Mesendoderm (in vitro differentiated cells): ENCODE results near the gene SLC2A10.
"Not testable (repeated sequence)": the region's sequence is repeated elsewhere in the genome, so short reads cannot be mapped to it uniquely, and the experiment has no call there.

Experiments
- DNase-seq: peaks from one replicate; pipeline ENCODE4 v3.0.0; 2013
- H2AK5ac ChIP-seq: 2 replicates; pipeline ENCODE4 v1.6.1; 2013; ENCODE audit warnings: low read length, inconsistent platforms
- H2BK120ac ChIP-seq: 2 replicates; pipeline ENCODE4 v1.6.1; 2013; ENCODE audit warnings: low read depth, mild to moderate bottlenecking, low read length, moderate library complexity, mixed read lengths
- H2BK15ac ChIP-seq: replicated peaks from 2 replicates; pipeline ENCODE4 v1.6.1; 2013; ENCODE audit warnings: low read depth, mild to moderate bottlenecking, moderate library complexity
- H2BK5ac ChIP-seq: 2 replicates; pipeline ENCODE4 v1.6.1; 2013; ENCODE audit warnings: low read length, inconsistent platforms
- H3K18ac ChIP-seq: 2 replicates; pipeline ENCODE4 v1.6.1; 2013; ENCODE audit warnings: mild to moderate bottlenecking, low read length, mixed read lengths
- H3K23ac ChIP-seq: one replicate; pipeline ENCODE4 v1.6.1; 2013; ENCODE audit warnings: low read length
- H3K27ac ChIP-seq: 2 replicates; pipeline ENCODE4 v1.5.1; 2013; ENCODE audit warnings: low read depth, mild to moderate bottlenecking, inconsistent platforms, low read length, moderate library complexity
- H3K27me3 ChIP-seq: 2 replicates; pipeline ENCODE4 v1.6.1; 2013; ENCODE audit warnings: low read length, control low read depth, mild to moderate bottlenecking, inconsistent platforms; ENCODE audit not compliant: insufficient read depth, poor library complexity
- H3K36me3 ChIP-seq: 2 replicates; pipeline ENCODE4 v1.6.1; 2013; ENCODE audit warnings: low read length, inconsistent platforms; ENCODE audit not compliant: control insufficient read depth, insufficient read depth
- H3K4ac ChIP-seq: one replicate; pipeline ENCODE4 v1.6.1; 2013; ENCODE audit warnings: low read depth, mild to moderate bottlenecking, low read length, moderate library complexity
- H3K4me1 ChIP-seq: 2 replicates; pipeline ENCODE4 v1.6.1; 2013; ENCODE audit warnings: low read depth, low read length, inconsistent platforms; ENCODE audit not compliant: control insufficient read depth
- H3K4me2 ChIP-seq: 2 replicates; pipeline ENCODE4 v1.6.1; 2013; ENCODE audit warnings: low read length
- H3K4me3 ChIP-seq: 2 replicates; pipeline ENCODE4 v1.5.1; 2013; ENCODE audit warnings: mild to moderate bottlenecking, low read length
- H3K56ac ChIP-seq: one replicate; pipeline ENCODE4 v1.6.1; 2013; ENCODE audit warnings: low read length
- H3K79me1 ChIP-seq: 2 replicates; pipeline ENCODE4 v1.6.1; 2013; ENCODE audit warnings: low read length, inconsistent platforms
- H3K79me2 ChIP-seq: 2 replicates; pipeline ENCODE4 v1.6.1; 2013; ENCODE audit warnings: mild to moderate bottlenecking, low read length; ENCODE audit not compliant: control insufficient read depth, insufficient read depth
- H3K9ac ChIP-seq: 2 replicates; pipeline ENCODE4 v1.6.1; 2013; ENCODE audit warnings: low read length, inconsistent platforms
- H4K5ac ChIP-seq: one replicate; pipeline ENCODE4 v1.6.1; 2013; ENCODE audit warnings: low read length
- H4K8ac ChIP-seq: one replicate; pipeline ENCODE4 v1.6.1; 2013; ENCODE audit warnings: low read depth, mild to moderate bottlenecking, control low read depth, low read length, moderate library complexity
- WGBS: extraction: QIAGEN DNeasy Blood & Tissue Kit; methylation state at CpG from one replicate; pipeline ENCODE4 v1.1.7; 2013; ENCODE audit warnings: low lambda C conversion rate, missing lambda C conversion rate; ENCODE audit not compliant: insufficient coverage; ENCODE audit errors: extremely low coverage; 5-methylcytosine and 5-hydroxymethylcytosine counted together

SLC2A10 gene

DNA sequence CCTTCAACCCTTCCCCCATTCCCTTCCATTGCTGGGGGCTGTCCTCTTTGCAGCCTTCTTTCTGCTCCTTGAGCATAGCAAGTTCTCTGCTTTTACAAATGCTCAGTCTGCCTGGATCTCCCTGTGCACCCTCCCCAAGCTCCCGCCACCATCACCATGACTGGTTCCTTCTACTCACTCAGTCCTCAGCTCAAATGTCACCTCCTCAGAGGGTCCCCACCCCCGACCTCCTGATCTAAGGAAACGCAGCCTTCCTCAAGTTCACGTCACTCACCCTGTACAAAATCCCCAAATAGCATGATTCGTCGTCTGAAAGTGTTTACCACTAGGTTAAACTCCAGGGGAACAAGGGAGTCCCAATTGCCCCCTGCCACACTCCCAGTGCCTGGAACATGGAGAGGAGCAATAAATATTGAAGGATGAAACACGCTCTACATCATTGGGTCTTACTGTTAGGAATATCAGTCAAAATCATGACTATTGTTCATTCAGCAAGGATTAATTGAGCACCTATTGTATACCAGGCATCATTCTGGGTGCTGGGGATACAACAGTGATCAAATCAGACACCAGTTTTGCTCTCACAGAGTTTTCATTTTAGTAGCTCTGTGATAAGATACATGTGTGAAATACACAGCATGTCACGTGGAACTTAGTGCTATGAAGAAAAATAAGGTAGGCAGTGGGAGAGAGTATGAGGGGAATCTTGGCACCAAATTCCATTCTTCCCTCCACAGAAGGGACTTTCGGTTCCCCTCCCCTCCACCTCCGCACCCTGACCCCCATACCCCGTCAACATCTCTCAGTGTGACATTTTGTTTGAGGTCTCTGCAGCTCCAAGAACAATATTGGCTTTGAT, 35.8 kb upstream of the SLC2A10 start:
- H4K5ac ChIP-seq, result no peak overlapping the region

DNA sequence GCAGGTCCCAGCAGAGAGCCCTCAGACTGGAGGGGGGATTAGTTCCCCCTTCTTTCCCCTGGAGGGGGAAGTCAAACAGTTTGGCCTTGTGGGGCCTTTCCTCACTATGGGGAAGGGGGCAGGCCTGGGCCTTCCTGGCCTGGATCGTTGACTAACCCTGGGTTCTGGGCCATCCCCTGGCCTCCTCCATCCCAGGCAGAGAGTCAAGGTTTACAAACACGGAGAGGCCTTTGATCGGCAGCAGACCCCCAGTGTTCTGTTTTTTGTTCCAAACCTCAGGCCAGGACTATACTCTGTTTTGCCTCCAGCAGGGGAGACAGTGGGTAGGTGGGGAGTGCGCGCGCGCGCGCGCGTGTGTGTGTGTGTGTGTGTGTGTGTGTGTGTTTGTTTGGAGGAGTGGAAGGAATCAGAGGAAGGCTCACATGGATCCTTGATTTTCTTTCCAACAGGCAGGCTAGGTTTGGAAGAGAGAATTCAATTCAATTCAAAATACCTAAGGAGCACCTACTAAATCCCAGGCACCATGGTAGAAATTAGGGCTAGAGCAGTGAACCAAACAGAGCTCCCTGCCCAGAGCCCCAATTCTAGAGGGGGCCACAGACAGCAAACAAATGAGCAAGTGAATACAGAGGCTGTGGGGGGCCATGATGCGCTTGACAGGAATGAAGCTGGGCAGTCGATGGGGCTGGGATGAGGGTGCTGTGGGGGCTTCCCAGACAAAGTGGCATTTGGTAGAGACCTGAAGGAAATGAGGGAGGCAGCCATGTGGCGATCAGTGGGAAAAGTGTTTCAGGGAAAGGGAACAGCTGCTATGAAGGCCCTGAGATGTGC, 35.0 kb upstream of the SLC2A10 start:
- no peak overlapping the region for H3K9ac ChIP-seq
- H2BK15ac ChIP-seq, result no peak overlapping the region
- H2BK120ac ChIP-seq, result no peak overlapping the region
- H3K27ac ChIP-seq, result no peak overlapping the region
- no peak overlapping the region for H2BK5ac ChIP-seq
- no peak overlapping the region for H3K23ac ChIP-seq
- H3K79me1 ChIP-seq, result no peaks in the 10 kb centered on the region
- no peaks in the 10 kb centered on the region for H3K79me2 ChIP-seq
- H3K36me3 ChIP-seq, result no peaks in the 10 kb centered on the region
- no peak overlapping the region for H2AK5ac ChIP-seq
- WGBS, result no CpG with 5 or more reads among the region's 14 CpGs
- peak; percentile 15 for DNase-seq
- no peak overlapping the region for H3K18ac ChIP-seq
- H3K4ac ChIP-seq, result no peak overlapping the region
- peak overlapping the region; percentile 15 for H3K56ac ChIP-seq
- no peaks in the 10 kb centered on the region for H3K4me1 ChIP-seq
- H3K4me2 ChIP-seq, result no peak overlapping the region
- no peaks in the 10 kb centered on the region for H3K27me3 ChIP-seq
- no peak overlapping the region for H4K8ac ChIP-seq
- no peak overlapping the region for H4K5ac ChIP-seq
- H3K4me3 ChIP-seq, result no peak overlapping the region

More for the DNA sequence above, 35.8 kb upstream of the SLC2A10 start:
- DNase-seq, result no peak
- no peak overlapping the region for H3K4me3 ChIP-seq
- H3K18ac ChIP-seq, result no peak overlapping the region
- no peak overlapping the region for H3K9ac ChIP-seq
- H2BK5ac ChIP-seq, result no peak overlapping the region
- H3K27me3 ChIP-seq, result no peaks in the 10 kb centered on the region
- H3K56ac ChIP-seq, result no peak overlapping the region
- no peak overlapping the region for H4K8ac ChIP-seq
- H3K4me2 ChIP-seq, result no peak overlapping the region
- no peaks in the 10 kb centered on the region for H3K36me3 ChIP-seq
- no CpG with 5 or more reads among the region's 11 CpGs for WGBS
- no peak overlapping the region for H2BK15ac ChIP-seq
- no peak overlapping the region for H3K23ac ChIP-seq
- H3K27ac ChIP-seq, result no peak overlapping the region
- H3K4me1 ChIP-seq, result no peaks in the 10 kb centered on the region
- H3K79me1 ChIP-seq, result no peaks in the 10 kb centered on the region
- no peak overlapping the region for H2AK5ac ChIP-seq
- H3K79me2 ChIP-seq, result no peaks in the 10 kb centered on the region
- no peak overlapping the region for H3K4ac ChIP-seq
- no peak overlapping the region for H2BK120ac ChIP-seq

DNA sequence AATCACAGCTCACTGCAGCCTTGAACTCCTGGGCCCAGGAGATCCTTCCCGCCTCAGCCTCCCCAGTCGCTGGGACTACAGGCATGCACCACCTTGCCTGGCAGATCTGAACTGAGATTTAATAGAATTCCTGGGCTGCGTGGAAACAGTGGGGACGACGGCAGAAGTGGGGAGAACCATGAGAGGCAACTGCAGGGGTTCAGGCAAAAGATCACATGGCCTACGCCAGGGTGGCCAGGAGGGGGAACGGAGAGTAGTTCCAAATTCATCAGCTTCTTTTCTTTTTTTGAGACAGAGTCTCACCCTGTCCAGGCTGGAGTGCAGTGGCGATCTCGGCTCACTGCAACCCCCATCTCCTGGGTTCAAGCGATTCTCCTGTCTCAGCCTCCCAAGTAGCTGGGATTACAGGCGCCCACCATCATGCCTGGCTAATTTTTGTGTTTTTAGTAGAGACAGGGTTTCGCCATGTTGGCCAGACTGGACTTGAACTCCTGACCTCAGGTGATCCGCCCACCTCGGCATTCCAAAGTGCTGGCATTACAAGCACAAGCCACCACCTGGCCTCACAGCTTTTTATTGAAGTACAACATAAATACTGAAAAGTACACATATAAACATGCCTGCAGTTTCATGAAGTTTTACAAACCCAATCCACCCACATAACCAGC, 32.7 kb upstream of the SLC2A10 start:
- H4K8ac ChIP-seq, H3K9ac ChIP-seq, H3K79me2 ChIP-seq: not testable (repeated sequence)

DNA sequence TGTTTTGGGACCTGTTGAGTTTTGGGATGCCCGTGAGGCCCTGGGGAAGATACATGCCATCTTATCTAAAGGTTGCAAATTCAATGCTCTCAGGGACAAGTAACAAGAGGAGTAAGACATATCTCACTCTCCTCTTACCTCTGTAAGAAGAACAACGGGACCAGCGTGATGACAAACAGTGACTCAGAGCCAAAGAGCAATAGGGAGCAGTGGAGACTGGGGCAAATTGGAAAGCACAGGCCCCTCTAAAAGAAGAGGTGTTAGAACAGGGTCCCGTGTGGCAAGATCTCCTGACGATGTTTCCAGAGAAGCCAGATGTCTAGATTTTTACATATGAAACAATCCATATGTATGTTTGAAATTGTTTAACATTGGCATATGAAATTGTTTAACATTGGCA, 31.8 kb upstream of the SLC2A10 start:
- H3K18ac ChIP-seq, result no peak overlapping the region
- H3K79me1 ChIP-seq, result peaks cover 13% of the 10 kb centered on the region
- DNase-seq, result no peak
- no peak overlapping the region for H3K27ac ChIP-seq
- H4K8ac ChIP-seq, result no peak overlapping the region
- H3K36me3 ChIP-seq, result peaks cover 2% of the 10 kb centered on the region
- no peak overlapping the region for H3K4me2 ChIP-seq
- no CpG with 5 or more reads among the region's 5 CpGs for WGBS
- H2BK5ac ChIP-seq, result no peak overlapping the region
- no peak overlapping the region for H2BK120ac ChIP-seq
- no peak overlapping the region for H2AK5ac ChIP-seq
- H3K4me1 ChIP-seq, result peaks cover 2% of the 10 kb centered on the region
- no peaks in the 10 kb centered on the region for H3K79me2 ChIP-seq
- no peak overlapping the region for H3K9ac ChIP-seq
- H3K4ac ChIP-seq, result no peak overlapping the region
- H3K23ac ChIP-seq, result no peak overlapping the region
- no peak overlapping the region for H2BK15ac ChIP-seq
- no peak overlapping the region for H3K4me3 ChIP-seq
- no peaks in the 10 kb centered on the region for H3K27me3 ChIP-seq
- no peak overlapping the region for H4K5ac ChIP-seq
- no peak overlapping the region for H3K56ac ChIP-seq

More for the DNA sequence above, 32.7 kb upstream of the SLC2A10 start:
- H3K4me1 ChIP-seq, H3K4me3 ChIP-seq, H3K4ac ChIP-seq, DNase-seq, H3K23ac ChIP-seq, H2BK5ac ChIP-seq, H3K27ac ChIP-seq, H3K56ac ChIP-seq, H3K4me2 ChIP-seq, H3K18ac ChIP-seq, H4K5ac ChIP-seq, H2BK15ac ChIP-seq, H3K36me3 ChIP-seq, H3K27me3 ChIP-seq, H2AK5ac ChIP-seq, H2BK120ac ChIP-seq: not testable (repeated sequence)
- WGBS, result no CpG with 5 or more reads among the region's 14 CpGs
- H3K79me1 ChIP-seq, result peaks cover 11% of the 10 kb centered on the region

DNA sequence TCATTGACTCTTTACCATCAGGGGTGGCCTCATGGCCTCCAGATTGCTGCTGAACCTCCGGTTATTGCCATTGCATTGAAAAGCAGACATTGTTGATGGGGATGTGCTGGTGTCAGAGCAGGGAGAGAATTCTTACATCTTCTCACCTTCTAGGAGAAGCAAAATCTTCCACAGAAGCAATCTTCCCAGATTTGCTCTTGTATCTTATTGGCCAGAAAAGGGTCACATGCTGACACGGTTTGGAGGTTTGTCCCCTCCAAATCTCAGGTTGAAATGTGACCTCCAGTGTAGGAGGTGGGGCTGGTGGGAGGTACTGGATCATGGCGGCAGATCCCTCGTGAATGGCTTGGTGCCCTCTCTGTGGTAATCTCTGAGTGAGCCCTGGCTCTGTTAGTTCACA, 30.9 kb upstream of the SLC2A10 start:
- Histone ChIP-seq H3K4me1 (peaks cover 4% of the 10 kb centered on the region), H3K36me3 (peaks cover 2% of the 10 kb centered on the region), H2BK15ac (no peak overlapping the region), H2AK5ac (no peak overlapping the region), H3K4me3 (no peak overlapping the region), H2BK5ac (no peak overlapping the region), H3K79me2 (peaks cover 4% of the 10 kb centered on the region), H3K4me2 (no peak overlapping the region), H3K27me3 (no peaks in the 10 kb centered on the region), H2BK120ac (no peak overlapping the region), H3K79me1 (peaks cover 17% of the 10 kb centered on the region), H3K27ac (no peak overlapping the region), H3K23ac (no peak overlapping the region), H4K8ac (no peak overlapping the region), H3K4ac (no peak overlapping the region), H3K18ac (no peak overlapping the region), H3K56ac (no peak overlapping the region), H4K5ac (no peak overlapping the region), H3K9ac (no peak overlapping the region)
- WGBS, result no CpG with 5 or more reads among the region's 4 CpGs
- DNase-seq, result no peak
